Uterus (tissue), 4 donors: Measurements from ENCODE around the gene UPF2. TPM values are rescaled to one million over a fixed set of nuclear protein-coding genes. Genes with fewer than 3 reads are reported as not detected.
A peak's percentile ranks its signal among the peaks of the same experiment; 100 is the strongest.

Source experiments
- DNase-seq, 2 donors: peaks; one replicate each; pipeline ENCODE4 v3.0.0-alpha.2; 2019 to 2020
- H3K27ac ChIP-seq, 2 donors: fragments of 200-600 bp; sonication (generic); 1 replicate in 1 of 2; 2 replicates in 1 of 2; pipeline ENCODE4 v1.5.1; 2016 to 2018
- H3K27me3 ChIP-seq, 2 donors: fragments of 200-600 bp; sonication (generic); one replicate each; pipeline ENCODE4 v1.5.1; 2018 to 2019; ENCODE audit warnings: control low read depth in 1 of 2
- H3K36me3 ChIP-seq, 2 donors: fragments of 200-600 bp; sonication (generic); one replicate each; pipeline ENCODE4 v1.5.1; 2019; ENCODE audit warnings: control low read depth in 1 of 2
- H3K4me1 ChIP-seq, 2 donors: fragments of 200-600 bp; sonication (generic); one replicate each; pipeline ENCODE4 v1.5.1; 2018 to 2019; ENCODE audit warnings: control low read depth in 1 of 2
- H3K4me3 ChIP-seq, 2 donors: fragments of 200-600 bp; sonication (generic); 1 replicate in 1 of 2; 2 replicates in 1 of 2; pipeline ENCODE4 v1.5.1; 2018 to 2019; ENCODE audit warnings: mild to moderate bottlenecking in 1 of 2
- H3K9me3 ChIP-seq, 2 donors: fragments of 200-600 bp; sonication (generic); one replicate each; pipeline ENCODE4 v1.5.1; 2019; ENCODE audit warnings: control low read depth in 1 of 2
- POLR2A ChIP-seq, 2 donors: fragments of 450-650 bp; IDR thresholded peaks; one replicate each; pipeline ENCODE4 v1.6.1; 2016; ENCODE audit warnings: antibody characterized with exemption in 2 of 2, mild to moderate bottlenecking in 1 of 2, moderate library complexity in 1 of 2
- intact Hi-C: fragments of 100-400 bp; cut with DNase I; formaldehyde crosslinking; loops from one replicate; pipeline ENCODE4 v1.15.1; 2023; ENCODE audit warnings: low total_unique reads
- total RNA-seq, 4 donors: library from RNA; depleted of rRNA in 3 of 4; stranded (reverse); fragments of >200 nt in 3 of 4; gene quantifications; one replicate each; pipeline versions ENCODE4 v1.1.0 to v1.2.4, GENCODE V29; 2014 to 2023
- TF ChIP-seq, protein P1 (sequence below), 4 experiments: fragments of 200-600 bp in 2 of 4; fragments of 450-650 bp in 2 of 4; sonication (generic) in 2 of 4; IDR thresholded peaks; one replicate each; pipeline ENCODE4 v1.5.1; 2016 to 2019; ENCODE audit warnings: antibody characterized with exemption in 4 of 4, mild to moderate bottlenecking in 2 of 4, moderate library complexity in 1 of 4
- donor health status: DM: yes; HTN: yes; CAD: no.

UPF2 gene
- total RNA-seq, 4 donors from 2014 or later: 17.4 to 35.7 (median 28.0) TPM

DNA sequence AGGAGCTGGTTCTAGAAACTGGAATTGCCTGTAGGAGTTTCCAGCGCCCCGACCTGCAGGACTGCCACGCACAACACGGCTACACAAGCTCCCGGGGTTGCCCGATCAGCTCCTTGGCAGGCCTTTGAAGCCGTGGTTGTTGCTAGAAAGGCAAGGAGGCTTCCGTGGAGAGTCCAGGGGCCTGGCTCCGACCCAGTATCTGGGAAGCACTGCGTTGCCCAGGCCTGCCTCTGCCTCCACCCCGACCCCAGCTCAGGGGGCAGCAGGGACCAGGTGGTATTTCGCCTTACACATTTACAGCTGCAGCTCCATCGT, 165.1 kb downstream of the UPF2 start:
- no peak overlapping the region for H3K4me3 ChIP-seq
- no peak overlapping the region for H3K27ac ChIP-seq
- no peaks in the 10 kb centered on the region for H3K36me3 ChIP-seq
- H3K4me1 ChIP-seq: peaks cover 0 to 6% of the 10 kb centered on the region in 2 donors
- intact Hi-C loops: no loop called here
- DNase-seq: no peak
- H3K9me3 ChIP-seq: no peaks in the 10 kb centered on the region
- no peak for TF ChIP-seq POLR2A (IDR thresholded peaks at IDR 0.05)
- TF ChIP-seq, protein P1, sequence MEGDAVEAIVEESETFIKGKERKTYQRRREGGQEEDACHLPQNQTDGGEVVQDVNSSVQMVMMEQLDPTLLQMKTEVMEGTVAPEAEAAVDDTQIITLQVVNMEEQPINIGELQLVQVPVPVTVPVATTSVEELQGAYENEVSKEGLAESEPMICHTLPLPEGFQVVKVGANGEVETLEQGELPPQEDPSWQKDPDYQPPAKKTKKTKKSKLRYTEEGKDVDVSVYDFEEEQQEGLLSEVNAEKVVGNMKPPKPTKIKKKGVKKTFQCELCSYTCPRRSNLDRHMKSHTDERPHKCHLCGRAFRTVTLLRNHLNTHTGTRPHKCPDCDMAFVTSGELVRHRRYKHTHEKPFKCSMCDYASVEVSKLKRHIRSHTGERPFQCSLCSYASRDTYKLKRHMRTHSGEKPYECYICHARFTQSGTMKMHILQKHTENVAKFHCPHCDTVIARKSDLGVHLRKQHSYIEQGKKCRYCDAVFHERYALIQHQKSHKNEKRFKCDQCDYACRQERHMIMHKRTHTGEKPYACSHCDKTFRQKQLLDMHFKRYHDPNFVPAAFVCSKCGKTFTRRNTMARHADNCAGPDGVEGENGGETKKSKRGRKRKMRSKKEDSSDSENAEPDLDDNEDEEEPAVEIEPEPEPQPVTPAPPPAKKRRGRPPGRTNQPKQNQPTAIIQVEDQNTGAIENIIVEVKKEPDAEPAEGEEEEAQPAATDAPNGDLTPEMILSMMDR (IDR thresholded peaks at IDR 0.05): no peak
- no peaks in the 10 kb centered on the region for H3K27me3 ChIP-seq

DNA sequence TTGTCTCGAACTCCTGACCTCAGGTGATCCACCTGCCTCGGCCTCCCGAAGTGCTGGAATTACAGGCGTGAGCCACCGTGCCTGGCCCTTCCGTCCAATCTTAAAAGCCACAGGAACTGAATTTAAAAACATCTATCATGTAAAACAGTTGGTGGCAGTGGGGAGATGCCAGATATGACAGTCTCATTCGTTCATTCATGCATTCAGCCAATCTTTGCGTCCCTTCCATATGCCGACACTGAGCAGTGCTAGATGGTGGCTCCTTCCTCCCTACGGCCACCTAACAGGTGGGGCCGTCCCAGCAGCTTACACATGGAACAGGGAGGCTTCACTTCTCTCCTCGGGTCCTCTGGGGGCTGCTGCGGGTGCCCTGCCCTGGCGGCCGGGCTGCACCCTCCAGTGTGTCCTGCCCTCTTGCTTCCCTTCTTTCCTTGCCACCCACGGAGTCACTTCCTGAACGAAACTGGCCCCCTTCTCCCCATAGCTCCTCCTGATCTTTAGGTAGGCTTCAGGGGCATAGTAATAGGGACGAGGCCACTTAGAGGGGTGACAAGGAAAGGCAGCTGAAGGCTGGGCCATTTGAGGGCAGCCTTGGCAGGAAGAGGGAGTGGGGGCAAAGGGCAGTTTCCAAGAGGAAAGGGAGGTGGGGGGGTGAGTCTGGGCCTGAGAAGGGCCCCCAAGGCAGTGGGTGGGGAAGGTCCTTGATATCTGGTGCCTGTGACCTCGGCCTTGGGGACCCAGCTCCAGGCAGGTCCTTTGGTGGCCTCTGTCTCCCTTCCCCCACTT, 165.6 kb downstream of the UPF2 start:
- Histone ChIP-seq H3K4me1 (peaks cover 0 to 6% of the 10 kb centered on the region in 2 donors), H3K36me3 (no peaks in the 10 kb centered on the region), H3K27ac (no peak overlapping the region), H3K4me3 (no peak overlapping the region), H3K27me3 (no peaks in the 10 kb centered on the region), H3K9me3 (no peaks in the 10 kb centered on the region)
- TF ChIP-seq, protein P1 (IDR thresholded peaks at IDR 0.05): no peak
- TF ChIP-seq POLR2A (IDR thresholded peaks at IDR 0.05): no peak
- DNase-seq: no peak
- intact Hi-C loops: no loop called here

DNA sequence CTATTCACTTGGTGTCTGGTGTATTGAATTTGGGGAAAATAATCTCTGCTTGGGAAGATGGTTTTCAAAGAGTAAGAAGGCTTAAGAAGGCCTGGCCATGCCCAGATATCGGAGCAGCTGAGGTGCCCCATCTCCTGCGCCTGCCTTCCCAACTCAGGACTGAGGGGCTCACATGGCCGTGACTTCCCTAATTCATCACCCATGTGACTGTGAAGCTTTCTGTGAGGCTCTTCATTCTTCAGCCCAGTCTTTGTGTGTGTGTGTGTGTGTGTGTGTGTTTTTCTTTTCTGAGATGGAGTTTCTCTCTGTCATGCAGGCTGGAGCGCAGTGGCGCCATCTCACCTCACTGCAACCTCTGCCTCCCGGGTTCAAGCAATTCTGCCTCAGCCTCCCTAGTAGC, 166.3 kb downstream of the UPF2 start:
- H3K4me3 ChIP-seq: no peak overlapping the region
- H3K9me3 ChIP-seq: no peaks in the 10 kb centered on the region
- H3K36me3 ChIP-seq: no peaks in the 10 kb centered on the region
- intact Hi-C loops: no loop called here
- TF ChIP-seq, protein P1 (IDR thresholded peaks at IDR 0.05): no peak
- no peak for TF ChIP-seq POLR2A (IDR thresholded peaks at IDR 0.05)
- DNase-seq: no peak
- H3K27me3 ChIP-seq: no peaks in the 10 kb centered on the region
- H3K4me1 ChIP-seq: peaks cover 0 to 6% of the 10 kb centered on the region in 2 donors
- peak overlapping the region in 1 of 2 donors; percentile 41 for H3K27ac ChIP-seq

DNA sequence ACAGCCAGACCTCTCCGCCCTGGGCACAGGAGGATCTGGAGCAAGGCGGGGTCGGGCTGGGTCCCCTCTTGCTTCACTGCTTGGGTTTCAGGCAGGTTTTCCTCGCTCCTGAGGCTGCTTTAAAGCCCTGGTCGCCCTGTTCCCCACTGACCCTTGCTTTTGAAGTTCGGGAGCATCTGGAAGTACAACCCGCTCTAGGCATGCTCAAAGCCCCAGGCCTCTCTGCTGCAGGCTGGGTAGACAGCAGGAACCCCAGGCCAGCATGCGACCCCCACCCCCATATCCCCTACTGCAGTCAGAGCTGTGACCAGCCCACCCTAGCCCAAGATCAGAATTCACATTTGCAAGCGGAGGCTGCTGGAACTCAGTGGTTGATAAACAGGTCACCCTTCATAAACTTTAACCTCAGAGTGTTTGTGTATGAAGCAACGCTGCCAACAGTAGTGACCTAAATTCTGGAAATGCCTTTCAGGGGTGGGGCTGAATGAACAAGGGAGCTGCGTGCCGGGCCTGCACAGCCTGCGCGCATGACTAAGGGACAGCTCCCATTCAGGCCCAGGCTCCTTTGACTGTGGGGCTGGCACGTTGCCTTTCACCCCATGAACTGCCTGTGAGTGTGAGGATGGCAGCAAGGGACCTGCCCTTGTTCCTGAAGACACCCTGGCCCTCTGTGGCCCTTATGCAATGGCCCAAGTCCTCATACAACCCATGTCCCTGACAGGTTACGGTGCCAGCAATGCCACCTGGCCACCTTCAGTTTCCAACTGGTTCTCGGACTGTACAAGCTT, 166.9 kb downstream of the UPF2 start:
- Histone ChIP-seq H3K27ac (peak overlapping the region in 1 of 2 donors; percentile 41), H3K4me1 (peaks cover 0 to 6% of the 10 kb centered on the region in 2 donors), H3K4me3 (no peak overlapping the region), H3K36me3 (no peaks in the 10 kb centered on the region), H3K9me3 (no peaks in the 10 kb centered on the region), H3K27me3 (no peaks in the 10 kb centered on the region)
- TF ChIP-seq, protein P1 (IDR thresholded peaks at IDR 0.05): no peak
- TF ChIP-seq POLR2A (IDR thresholded peaks at IDR 0.05): no peak
- intact Hi-C loops: no loop called here
- DNase-seq: peak; percentile 53 to 58
